ENCODE results near the gene BET1. TPM values are rescaled to one million over a fixed set of nuclear protein-coding genes. Genes with fewer than 3 reads are reported as not detected.

The BET1 gene
- polyA plus RNA-seq, 1 of the 3 experiments (the other 2 are of a cell fraction): 20.1 TPM

DNA sequence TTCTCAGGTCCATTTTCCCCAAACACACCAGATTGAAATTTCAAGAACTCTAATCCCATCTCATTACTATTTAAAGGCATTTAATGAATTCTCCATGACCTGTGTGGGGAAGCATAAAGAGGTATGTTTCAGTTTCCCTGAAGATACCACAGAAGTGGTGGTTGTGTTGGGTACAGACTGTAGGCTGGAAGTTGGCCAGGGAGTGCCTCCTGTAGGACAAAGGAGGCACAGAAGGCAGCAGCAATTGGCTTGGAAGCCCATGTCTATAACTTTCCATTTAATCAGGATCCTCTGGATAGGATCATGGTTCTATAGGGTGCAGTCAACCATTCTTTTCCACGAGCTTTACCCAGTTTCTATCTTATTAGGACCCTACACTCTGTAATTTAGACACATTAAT is 8.6 kb upstream of the BET1 start:
- ChIA-PET POLR2A (no interaction called here), CTCF (no interaction called here)
- peaks cover 4% of the 10 kb centered on the region for H3F3A ChIP-seq (replicated peaks; ENCODE audit: insufficient read depth)
- H3K9ac ChIP-seq: no peak overlapping the region
- 53% methylated on average over 1 of the region's 1 CpG for WGBS (ENCODE audit: low lambda C conversion rate)
- no peaks in the 10 kb centered on the region for H3K27me3 ChIP-seq (ENCODE audit: insufficient read depth)
- H3K4me3 ChIP-seq (ENCODE audit: low read depth in 2 of 2, low read length in 1 of 2): no peak overlapping the region
- H3K9me3 ChIP-seq: no peaks in the 10 kb centered on the region
- H3K79me2 ChIP-seq (ENCODE audit: insufficient read depth): no peaks in the 10 kb centered on the region
- H3K9me2 ChIP-seq: no peaks in the 10 kb centered on the region
- no peak overlapping the region for H3K4me2 ChIP-seq
- no peak for TF ChIP-seq EZH2phosphoT487 (IDR thresholded peaks at IDR 0.05; ENCODE audit: borderline replicate concordance, low read depth)
- no peak for TF ChIP-seq NRF1 (IDR thresholded peaks at IDR 0.05; ENCODE audit: low read depth, low read length)
- no peak for TF ChIP-seq YY1 (IDR thresholded peaks at IDR 0.05; ENCODE audit: low read depth)
- TF ChIP-seq FOXJ3 (CRISPR knock-in tag; IDR thresholded peaks at IDR 0.05): no peak
- TF ChIP-seq RAD21 (IDR thresholded peaks at IDR 0.05; ENCODE audit: low read length): no peak
- no peak for TF ChIP-seq MEF2A (IDR thresholded peaks at IDR 0.05; ENCODE audit: borderline replicate concordance, low read depth)
- TF ChIP-seq SIN3A (IDR thresholded peaks at IDR 0.05; ENCODE audit: borderline replicate concordance, low read depth, low read length): no peak
- no peak for TF ChIP-seq TCF12 (IDR thresholded peaks at IDR 0.05)
- no peak for TF ChIP-seq RFX5 (IDR thresholded peaks at IDR 0.05; ENCODE audit: low read length)
- TF ChIP-seq, protein P1, sequence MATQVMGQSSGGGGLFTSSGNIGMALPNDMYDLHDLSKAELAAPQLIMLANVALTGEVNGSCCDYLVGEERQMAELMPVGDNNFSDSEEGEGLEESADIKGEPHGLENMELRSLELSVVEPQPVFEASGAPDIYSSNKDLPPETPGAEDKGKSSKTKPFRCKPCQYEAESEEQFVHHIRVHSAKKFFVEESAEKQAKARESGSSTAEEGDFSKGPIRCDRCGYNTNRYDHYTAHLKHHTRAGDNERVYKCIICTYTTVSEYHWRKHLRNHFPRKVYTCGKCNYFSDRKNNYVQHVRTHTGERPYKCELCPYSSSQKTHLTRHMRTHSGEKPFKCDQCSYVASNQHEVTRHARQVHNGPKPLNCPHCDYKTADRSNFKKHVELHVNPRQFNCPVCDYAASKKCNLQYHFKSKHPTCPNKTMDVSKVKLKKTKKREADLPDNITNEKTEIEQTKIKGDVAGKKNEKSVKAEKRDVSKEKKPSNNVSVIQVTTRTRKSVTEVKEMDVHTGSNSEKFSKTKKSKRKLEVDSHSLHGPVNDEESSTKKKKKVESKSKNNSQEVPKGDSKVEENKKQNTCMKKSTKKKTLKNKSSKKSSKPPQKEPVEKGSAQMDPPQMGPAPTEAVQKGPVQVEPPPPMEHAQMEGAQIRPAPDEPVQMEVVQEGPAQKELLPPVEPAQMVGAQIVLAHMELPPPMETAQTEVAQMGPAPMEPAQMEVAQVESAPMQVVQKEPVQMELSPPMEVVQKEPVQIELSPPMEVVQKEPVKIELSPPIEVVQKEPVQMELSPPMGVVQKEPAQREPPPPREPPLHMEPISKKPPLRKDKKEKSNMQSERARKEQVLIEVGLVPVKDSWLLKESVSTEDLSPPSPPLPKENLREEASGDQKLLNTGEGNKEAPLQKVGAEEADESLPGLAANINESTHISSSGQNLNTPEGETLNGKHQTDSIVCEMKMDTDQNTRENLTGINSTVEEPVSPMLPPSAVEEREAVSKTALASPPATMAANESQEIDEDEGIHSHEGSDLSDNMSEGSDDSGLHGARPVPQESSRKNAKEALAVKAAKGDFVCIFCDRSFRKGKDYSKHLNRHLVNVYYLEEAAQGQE (IDR thresholded peaks at IDR 0.05; ENCODE audit: low read depth, low read length): no peak
- TF ChIP-seq RXRA (IDR thresholded peaks at IDR 0.05; ENCODE audit: borderline replicate concordance, low read depth): no peak
- no peak for TF ChIP-seq JUND (IDR thresholded peaks at IDR 0.05)
- no peak for TF ChIP-seq FOXM1 (IDR thresholded peaks at IDR 0.05; ENCODE audit: low read depth)
- no peak for TF ChIP-seq PBX3 (IDR thresholded peaks at IDR 0.05)
- no peak for TF ChIP-seq TAF1 (IDR thresholded peaks at IDR 0.05; ENCODE audit: borderline replicate concordance, low read depth, low read length)
- TF ChIP-seq FOSL2 (IDR thresholded peaks at IDR 0.05; ENCODE audit: borderline replicate concordance, low read depth): no peak
- TF ChIP-seq, protein P2, sequence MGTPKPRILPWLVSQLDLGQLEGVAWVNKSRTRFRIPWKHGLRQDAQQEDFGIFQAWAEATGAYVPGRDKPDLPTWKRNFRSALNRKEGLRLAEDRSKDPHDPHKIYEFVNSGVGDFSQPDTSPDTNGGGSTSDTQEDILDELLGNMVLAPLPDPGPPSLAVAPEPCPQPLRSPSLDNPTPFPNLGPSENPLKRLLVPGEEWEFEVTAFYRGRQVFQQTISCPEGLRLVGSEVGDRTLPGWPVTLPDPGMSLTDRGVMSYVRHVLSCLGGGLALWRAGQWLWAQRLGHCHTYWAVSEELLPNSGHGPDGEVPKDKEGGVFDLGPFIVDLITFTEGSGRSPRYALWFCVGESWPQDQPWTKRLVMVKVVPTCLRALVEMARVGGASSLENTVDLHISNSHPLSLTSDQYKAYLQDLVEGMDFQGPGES (IDR thresholded peaks at IDR 0.05; ENCODE audit: low read depth, low read length): no peak
- TF ChIP-seq, protein P3, sequence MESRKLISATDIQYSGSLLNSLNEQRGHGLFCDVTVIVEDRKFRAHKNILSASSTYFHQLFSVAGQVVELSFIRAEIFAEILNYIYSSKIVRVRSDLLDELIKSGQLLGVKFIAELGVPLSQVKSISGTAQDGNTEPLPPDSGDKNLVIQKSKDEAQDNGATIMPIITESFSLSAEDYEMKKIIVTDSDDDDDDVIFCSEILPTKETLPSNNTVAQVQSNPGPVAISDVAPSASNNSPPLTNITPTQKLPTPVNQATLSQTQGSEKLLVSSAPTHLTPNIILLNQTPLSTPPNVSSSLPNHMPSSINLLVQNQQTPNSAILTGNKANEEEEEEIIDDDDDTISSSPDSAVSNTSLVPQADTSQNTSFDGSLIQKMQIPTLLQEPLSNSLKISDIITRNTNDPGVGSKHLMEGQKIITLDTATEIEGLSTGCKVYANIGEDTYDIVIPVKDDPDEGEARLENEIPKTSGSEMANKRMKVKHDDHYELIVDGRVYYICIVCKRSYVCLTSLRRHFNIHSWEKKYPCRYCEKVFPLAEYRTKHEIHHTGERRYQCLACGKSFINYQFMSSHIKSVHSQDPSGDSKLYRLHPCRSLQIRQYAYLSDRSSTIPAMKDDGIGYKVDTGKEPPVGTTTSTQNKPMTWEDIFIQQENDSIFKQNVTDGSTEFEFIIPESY (IDR thresholded peaks at IDR 0.05; ENCODE audit: borderline replicate concordance, low read depth): no peak
- no peak for TF ChIP-seq USF2 (IDR thresholded peaks at IDR 0.05; ENCODE audit: borderline replicate concordance, low read depth, low read length)
- TF ChIP-seq GATA2 (CRISPR knock-in tag; IDR thresholded peaks at IDR 0.05): no peak
- no peak overlapping the region for H3K27ac ChIP-seq (ENCODE audit: low read depth in 2 of 2, low read length in 1 of 2)
- no peaks in the 10 kb centered on the region for H3K36me3 ChIP-seq (replicated peaks in 1 of 2; ENCODE audit: control insufficient read depth in 1 of 2, insufficient read depth in 2 of 2, low read length in 1 of 2)
- H2AFZ ChIP-seq (ENCODE audit: low read depth): no peak overlapping the region
- DNase-seq: peak; percentile 22
- no peaks in the 10 kb centered on the region for H3K4me1 ChIP-seq (ENCODE audit: control insufficient read depth in 1 of 2, insufficient read depth in 2 of 2, low read depth in 1 of 2, low read length in 1 of 2)
- no peaks in the 10 kb centered on the region for H4K20me1 ChIP-seq (ENCODE audit: insufficient read depth)
